Measurements from ENCODE around the gene BCKDHA. TPM values are rescaled to one million over a fixed set of nuclear protein-coding genes. Genes with fewer than 3 reads are reported as not detected.

BCKDHA gene
- polyA plus RNA-seq, 1 donor from 2014 or later = 51.9 TPM

DNA sequence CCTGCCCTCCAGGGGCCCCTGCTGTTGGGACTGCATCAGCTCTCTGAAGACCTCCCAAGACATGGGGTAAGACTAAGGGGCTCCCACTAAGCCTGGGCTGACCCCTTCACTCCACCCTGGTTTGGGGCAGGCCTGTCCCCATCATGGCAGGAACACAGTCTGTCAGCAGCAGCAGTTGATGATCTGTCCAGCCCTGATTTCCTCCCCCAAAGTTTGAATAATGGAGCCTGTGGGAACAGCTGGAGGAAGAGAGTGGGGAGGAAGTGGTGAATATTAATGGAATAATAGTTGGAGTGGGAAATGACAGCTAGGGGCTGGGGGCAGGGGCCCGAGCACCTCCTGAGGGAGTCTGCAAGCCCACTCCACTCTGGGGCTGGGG lies 30.9 kb downstream of the BCKDHA start:
- H3K27ac ChIP-seq (ENCODE audit: low read length) = no peak overlapping the region
- H3K36me3 ChIP-seq (ENCODE audit: insufficient read depth, low read length) = no peaks in the 10 kb centered on the region
- no peak overlapping the region for H3K4me2 ChIP-seq (ENCODE audit: low read length)

DNA sequence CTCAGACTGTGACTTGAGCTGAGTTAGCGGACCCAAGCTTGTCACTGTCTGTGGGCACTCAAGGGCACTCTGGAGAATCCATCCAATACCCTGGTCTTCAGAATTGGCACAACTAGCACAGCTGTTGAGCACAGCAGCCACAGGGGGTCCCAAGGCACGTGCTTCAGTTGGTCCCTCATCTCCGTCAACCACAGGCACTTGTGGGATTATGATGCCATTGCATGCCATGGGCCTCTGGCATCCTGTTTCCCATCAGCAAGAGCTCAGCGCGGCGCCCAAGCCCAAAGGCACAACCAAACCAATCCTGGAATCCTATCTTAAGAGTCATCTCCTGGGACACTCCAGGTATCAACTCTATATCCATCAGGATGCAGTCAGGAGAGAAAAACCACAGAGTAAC lies 33.3 kb downstream of the BCKDHA start:
- H3K27ac ChIP-seq (ENCODE audit: low read length) = no peak overlapping the region
- H3K9me3 ChIP-seq (ENCODE audit: low read length) = no peaks in the 10 kb centered on the region
- no peaks in the 10 kb centered on the region for H3K27me3 ChIP-seq (ENCODE audit: insufficient read depth, low read depth, low read length)
- H2AFZ ChIP-seq (ENCODE audit: low read depth, low read length) = no peak overlapping the region
- no peak overlapping the region for H3K4me3 ChIP-seq (ENCODE audit: low read length)
- H3K36me3 ChIP-seq (ENCODE audit: insufficient read depth, low read length) = no peaks in the 10 kb centered on the region
- H3K4me2 ChIP-seq (ENCODE audit: low read length) = no peak overlapping the region
- H3K9ac ChIP-seq (ENCODE audit: low read length) = no peak overlapping the region
- no peaks in the 10 kb centered on the region for H3F3A ChIP-seq (ENCODE audit: insufficient read depth, low read length, poor library complexity, severe bottlenecking)
- TF ChIP-seq EZH2 (IDR thresholded peaks at IDR 0.05; ENCODE audit: borderline replicate concordance, insufficient read depth, low read length, poor library complexity, severe bottlenecking) (no peak), SMC3 (conservative IDR thresholded peaks at IDR 0.05; ENCODE audit: poor library complexity) (no peak), EP300 (conservative IDR thresholded peaks at IDR 0.05; ENCODE audit: poor library complexity, severe bottlenecking) (no peak), POLR2AphosphoS5 (IDR thresholded peaks at IDR 0.05) (no peak), TAF1 (IDR thresholded peaks at IDR 0.05; ENCODE audit: low read depth) (no peak), MXI1 (conservative IDR thresholded peaks at IDR 0.05; ENCODE audit: poor library complexity, severe bottlenecking) (no peak), RAD21 (conservative IDR thresholded peaks at IDR 0.05) (no peak)
- TF ChIP-seq, protein P1, sequence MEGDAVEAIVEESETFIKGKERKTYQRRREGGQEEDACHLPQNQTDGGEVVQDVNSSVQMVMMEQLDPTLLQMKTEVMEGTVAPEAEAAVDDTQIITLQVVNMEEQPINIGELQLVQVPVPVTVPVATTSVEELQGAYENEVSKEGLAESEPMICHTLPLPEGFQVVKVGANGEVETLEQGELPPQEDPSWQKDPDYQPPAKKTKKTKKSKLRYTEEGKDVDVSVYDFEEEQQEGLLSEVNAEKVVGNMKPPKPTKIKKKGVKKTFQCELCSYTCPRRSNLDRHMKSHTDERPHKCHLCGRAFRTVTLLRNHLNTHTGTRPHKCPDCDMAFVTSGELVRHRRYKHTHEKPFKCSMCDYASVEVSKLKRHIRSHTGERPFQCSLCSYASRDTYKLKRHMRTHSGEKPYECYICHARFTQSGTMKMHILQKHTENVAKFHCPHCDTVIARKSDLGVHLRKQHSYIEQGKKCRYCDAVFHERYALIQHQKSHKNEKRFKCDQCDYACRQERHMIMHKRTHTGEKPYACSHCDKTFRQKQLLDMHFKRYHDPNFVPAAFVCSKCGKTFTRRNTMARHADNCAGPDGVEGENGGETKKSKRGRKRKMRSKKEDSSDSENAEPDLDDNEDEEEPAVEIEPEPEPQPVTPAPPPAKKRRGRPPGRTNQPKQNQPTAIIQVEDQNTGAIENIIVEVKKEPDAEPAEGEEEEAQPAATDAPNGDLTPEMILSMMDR (IDR thresholded peaks at IDR 0.05; ENCODE audit: poor library complexity, severe bottlenecking) = no peak
- TF ChIP-seq, protein P2, sequence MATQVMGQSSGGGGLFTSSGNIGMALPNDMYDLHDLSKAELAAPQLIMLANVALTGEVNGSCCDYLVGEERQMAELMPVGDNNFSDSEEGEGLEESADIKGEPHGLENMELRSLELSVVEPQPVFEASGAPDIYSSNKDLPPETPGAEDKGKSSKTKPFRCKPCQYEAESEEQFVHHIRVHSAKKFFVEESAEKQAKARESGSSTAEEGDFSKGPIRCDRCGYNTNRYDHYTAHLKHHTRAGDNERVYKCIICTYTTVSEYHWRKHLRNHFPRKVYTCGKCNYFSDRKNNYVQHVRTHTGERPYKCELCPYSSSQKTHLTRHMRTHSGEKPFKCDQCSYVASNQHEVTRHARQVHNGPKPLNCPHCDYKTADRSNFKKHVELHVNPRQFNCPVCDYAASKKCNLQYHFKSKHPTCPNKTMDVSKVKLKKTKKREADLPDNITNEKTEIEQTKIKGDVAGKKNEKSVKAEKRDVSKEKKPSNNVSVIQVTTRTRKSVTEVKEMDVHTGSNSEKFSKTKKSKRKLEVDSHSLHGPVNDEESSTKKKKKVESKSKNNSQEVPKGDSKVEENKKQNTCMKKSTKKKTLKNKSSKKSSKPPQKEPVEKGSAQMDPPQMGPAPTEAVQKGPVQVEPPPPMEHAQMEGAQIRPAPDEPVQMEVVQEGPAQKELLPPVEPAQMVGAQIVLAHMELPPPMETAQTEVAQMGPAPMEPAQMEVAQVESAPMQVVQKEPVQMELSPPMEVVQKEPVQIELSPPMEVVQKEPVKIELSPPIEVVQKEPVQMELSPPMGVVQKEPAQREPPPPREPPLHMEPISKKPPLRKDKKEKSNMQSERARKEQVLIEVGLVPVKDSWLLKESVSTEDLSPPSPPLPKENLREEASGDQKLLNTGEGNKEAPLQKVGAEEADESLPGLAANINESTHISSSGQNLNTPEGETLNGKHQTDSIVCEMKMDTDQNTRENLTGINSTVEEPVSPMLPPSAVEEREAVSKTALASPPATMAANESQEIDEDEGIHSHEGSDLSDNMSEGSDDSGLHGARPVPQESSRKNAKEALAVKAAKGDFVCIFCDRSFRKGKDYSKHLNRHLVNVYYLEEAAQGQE (IDR thresholded peaks at IDR 0.05; ENCODE audit: borderline replicate concordance) = no peak
- H4K20me1 ChIP-seq (ENCODE audit: insufficient read depth) = no peaks in the 10 kb centered on the region
- no peaks in the 10 kb centered on the region for H3K9me2 ChIP-seq (ENCODE audit: insufficient read depth, low read length)
- no peaks in the 10 kb centered on the region for H3K79me2 ChIP-seq (replicated peaks; ENCODE audit: insufficient read depth, low read length)

More for the DNA sequence above, 30.9 kb downstream of the BCKDHA start:
- Histone ChIP-seq H2AFZ (ENCODE audit: low read depth, low read length) (no peak overlapping the region), H3K4me3 (ENCODE audit: low read length) (no peak overlapping the region), H3K27me3 (ENCODE audit: insufficient read depth, low read depth, low read length) (no peaks in the 10 kb centered on the region), H4K20me1 (ENCODE audit: insufficient read depth) (no peaks in the 10 kb centered on the region), H3F3A (ENCODE audit: insufficient read depth, low read length, poor library complexity, severe bottlenecking) (no peaks in the 10 kb centered on the region), H3K79me2 (replicated peaks; ENCODE audit: insufficient read depth, low read length) (no peaks in the 10 kb centered on the region), H3K9me3 (ENCODE audit: low read length) (no peaks in the 10 kb centered on the region), H3K9ac (ENCODE audit: low read length) (no peak overlapping the region), H3K9me2 (ENCODE audit: insufficient read depth, low read length) (no peaks in the 10 kb centered on the region)
- TF ChIP-seq EZH2 (IDR thresholded peaks at IDR 0.05; ENCODE audit: borderline replicate concordance, insufficient read depth, low read length, poor library complexity, severe bottlenecking) (no peak), SMC3 (conservative IDR thresholded peaks at IDR 0.05; ENCODE audit: poor library complexity) (no peak), RAD21 (conservative IDR thresholded peaks at IDR 0.05) (no peak), EP300 (conservative IDR thresholded peaks at IDR 0.05; ENCODE audit: poor library complexity, severe bottlenecking) (no peak), POLR2AphosphoS5 (IDR thresholded peaks at IDR 0.05) (no peak), TAF1 (IDR thresholded peaks at IDR 0.05; ENCODE audit: low read depth) (no peak), MXI1 (conservative IDR thresholded peaks at IDR 0.05; ENCODE audit: poor library complexity, severe bottlenecking) (no peak)
- TF ChIP-seq, protein P1 (IDR thresholded peaks at IDR 0.05; ENCODE audit: poor library complexity, severe bottlenecking) = no peak
- TF ChIP-seq, protein P2 (IDR thresholded peaks at IDR 0.05; ENCODE audit: borderline replicate concordance) = no peak

Measured in neural cell (in vitro differentiated cells).